SK-N-MC (cell line): Measurements from ENCODE around the gene CHST14.

ENCODE experiments used
- EZH2 ChIP-seq: fragments of 200-600 bp; sonication (generic); IDR thresholded peaks from one replicate; pipeline ENCODE4 v1.6.1; 2017; ENCODE audit warnings: antibody characterized with exemption
- FOXP2 ChIP-seq: optimal IDR thresholded peaks from 2 replicates; pipeline ENCODE3; 2011; ENCODE audit warnings: mild to moderate bottlenecking, moderate library complexity; ENCODE audit not compliant: insufficient read depth; ENCODE audit errors: extremely low read length, control extremely low read depth

GRCh38 chr15:40489274-40490175 lies 18.7 kb downstream of the CHST14 start:
- TF ChIP-seq EZH2 (no peak), FOXP2 (no peak)
